Cardiac muscle cell (in vitro differentiated cells and primary cell): ENCODE results near the gene SLC39A6. TPM values are rescaled to one million over a fixed set of nuclear protein-coding genes. Genes with fewer than 3 reads are reported as not detected.
"Not testable (repeated sequence)": the region's sequence is repeated elsewhere in the genome, so short reads cannot be mapped to it uniquely, and the experiment has no call there.

Experiments used
- DNase-seq, 2 donors: peaks; one replicate each; pipeline versions ENCODE4 v3.0.0 to v3.0.0-alpha.2; 2010 to 2017; ENCODE audit warnings: low read depth in 1 of 2, low spot score in 1 of 2
- H3K27ac ChIP-seq: fragments of 200-600 bp; sonication (generic); 2 replicates; pipeline ENCODE4 v1.5.1; 2016
- H3K27me3 ChIP-seq: fragments of 200-600 bp; sonication (generic); 2 replicates; pipeline ENCODE4 v1.6.0; 2016; ENCODE audit warnings: control low read depth
- H3K36me3 ChIP-seq: fragments of 200-600 bp; sonication (generic); 2 replicates; pipeline ENCODE4 v1.5.1; 2016; ENCODE audit warnings: control low read depth
- H3K4me1 ChIP-seq: fragments of 200-600 bp; sonication (generic); 2 replicates; pipeline ENCODE4 v1.8.1; 2017; ENCODE audit warnings: low read depth, mild to moderate bottlenecking, mixed run types
- H3K4me3 ChIP-seq: fragments of 200-600 bp; sonication (generic); 2 replicates; pipeline ENCODE4 v1.5.1; 2016; ENCODE audit warnings: mild to moderate bottlenecking
- H3K9me3 ChIP-seq: fragments of 200-600 bp; sonication (generic); 2 replicates; pipeline ENCODE4 v1.5.1; 2017; ENCODE audit warnings: low read depth, mild to moderate bottlenecking, control low read depth
- polyA plus RNA-seq: library from polyadenylated mRNA; unstranded; fragments of >200 nt; fragmentation: Nextera tagmentation; extraction: Ambion mirVana; gene quantifications from 2 replicates; pipeline ENCODE4 v1.2.1, GENCODE V29; 2016
- total RNA-seq: library from RNA; depleted of rRNA; stranded (reverse); fragments of >200 nt; gene quantifications from 2 replicates; pipeline ENCODE4 v1.2.3, GENCODE V29; 2016
- TF ChIP-seq, protein P1 (sequence below): IDR thresholded peaks from 2 replicates; pipeline ENCODE4 v1.5.1; 2012; ENCODE audit warnings: low read depth, mild to moderate bottlenecking, low read length

Gene SLC39A6
- total and polyA plus RNA-seq, 2 experiments from 2014 or later, result 24.1 to 33.7 TPM

DNA sequence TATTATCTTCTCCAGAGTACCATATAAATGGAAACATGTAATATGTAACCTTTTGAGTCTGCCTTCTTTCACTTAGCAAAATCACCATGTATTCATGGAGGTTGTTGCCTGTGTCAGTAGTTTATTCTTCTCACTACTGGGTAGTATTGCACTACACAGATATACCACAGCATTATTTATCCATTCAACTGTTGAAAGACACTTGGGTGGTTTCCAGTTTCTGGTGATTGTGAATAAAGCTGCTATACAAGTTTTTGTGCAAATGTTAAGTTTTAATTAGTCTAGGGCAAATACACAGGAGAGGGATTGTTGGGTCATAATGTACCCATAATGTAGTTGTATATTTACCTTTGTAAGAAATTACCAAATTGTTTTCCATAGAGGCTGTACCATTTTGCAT, 32.2 kb downstream of the SLC39A6 start:
- Histone ChIP-seq H3K4me3 (no peak overlapping the region), H3K27me3 (no peaks in the 10 kb centered on the region), H3K4me1 (no peaks in the 10 kb centered on the region), H3K27ac (no peak overlapping the region), H3K9me3 (no peaks in the 10 kb centered on the region), H3K36me3 (no peaks in the 10 kb centered on the region)
- TF ChIP-seq, protein P1, sequence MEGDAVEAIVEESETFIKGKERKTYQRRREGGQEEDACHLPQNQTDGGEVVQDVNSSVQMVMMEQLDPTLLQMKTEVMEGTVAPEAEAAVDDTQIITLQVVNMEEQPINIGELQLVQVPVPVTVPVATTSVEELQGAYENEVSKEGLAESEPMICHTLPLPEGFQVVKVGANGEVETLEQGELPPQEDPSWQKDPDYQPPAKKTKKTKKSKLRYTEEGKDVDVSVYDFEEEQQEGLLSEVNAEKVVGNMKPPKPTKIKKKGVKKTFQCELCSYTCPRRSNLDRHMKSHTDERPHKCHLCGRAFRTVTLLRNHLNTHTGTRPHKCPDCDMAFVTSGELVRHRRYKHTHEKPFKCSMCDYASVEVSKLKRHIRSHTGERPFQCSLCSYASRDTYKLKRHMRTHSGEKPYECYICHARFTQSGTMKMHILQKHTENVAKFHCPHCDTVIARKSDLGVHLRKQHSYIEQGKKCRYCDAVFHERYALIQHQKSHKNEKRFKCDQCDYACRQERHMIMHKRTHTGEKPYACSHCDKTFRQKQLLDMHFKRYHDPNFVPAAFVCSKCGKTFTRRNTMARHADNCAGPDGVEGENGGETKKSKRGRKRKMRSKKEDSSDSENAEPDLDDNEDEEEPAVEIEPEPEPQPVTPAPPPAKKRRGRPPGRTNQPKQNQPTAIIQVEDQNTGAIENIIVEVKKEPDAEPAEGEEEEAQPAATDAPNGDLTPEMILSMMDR, result no peak
- DNase-seq, result no peak

DNA sequence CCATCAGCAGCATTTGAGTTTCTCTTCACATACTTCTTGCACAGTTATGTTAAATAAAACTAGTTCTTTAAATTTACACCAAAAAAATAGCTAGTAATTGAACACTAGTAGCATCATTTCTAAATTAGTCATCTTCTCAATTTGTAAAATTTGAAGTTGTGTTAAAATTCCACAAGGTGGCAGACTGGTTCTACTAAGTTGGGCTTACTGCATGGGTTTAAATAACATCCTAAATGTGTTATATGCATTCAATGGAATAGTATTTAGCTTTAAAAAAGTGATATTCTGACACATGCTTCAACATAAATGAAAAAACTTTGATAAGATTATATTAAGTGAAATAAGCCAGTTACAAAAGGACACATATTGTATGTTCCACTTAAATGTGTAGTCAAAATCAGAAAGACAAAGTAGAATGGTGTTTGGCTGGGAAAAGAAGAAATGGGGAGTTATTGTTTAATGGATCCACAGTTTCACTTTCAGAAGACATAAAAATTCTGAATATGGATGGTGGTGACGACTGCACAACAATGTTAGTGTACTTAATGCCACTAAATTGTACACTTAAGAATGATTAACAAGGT, 33.1 kb downstream of the SLC39A6 start:
- Histone ChIP-seq H3K36me3 (no peaks in the 10 kb centered on the region), H3K4me1 (no peaks in the 10 kb centered on the region), H3K4me3 (no peak overlapping the region), H3K9me3 (no peaks in the 10 kb centered on the region), H3K27ac (no peak overlapping the region), H3K27me3 (no peaks in the 10 kb centered on the region)
- peak; percentile 63 to 85 for DNase-seq
- TF ChIP-seq, protein P1, result peak; percentile 45

DNA sequence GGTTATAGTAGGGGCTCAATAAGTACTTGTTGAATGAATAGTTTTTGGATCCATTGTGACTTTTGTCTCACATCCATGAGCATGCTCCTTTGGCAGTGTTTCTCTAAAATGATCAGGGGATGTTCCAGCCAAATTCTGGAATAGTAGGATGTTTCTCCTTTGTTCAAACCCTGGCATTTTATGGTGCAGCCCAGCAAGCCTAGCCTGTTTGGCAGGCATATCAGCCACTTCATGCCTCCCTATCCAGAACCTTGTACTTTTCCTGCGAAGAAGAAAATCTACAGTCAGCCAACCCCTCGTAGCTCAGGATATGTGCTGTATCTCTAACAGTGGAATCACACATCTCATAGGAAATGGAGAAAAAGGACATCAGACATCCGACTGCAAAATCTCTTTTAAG, 34.7 kb downstream of the SLC39A6 start:
- H3K27ac ChIP-seq, result no peak overlapping the region
- TF ChIP-seq, protein P1, result no peak
- no peak overlapping the region for H3K4me3 ChIP-seq
- no peaks in the 10 kb centered on the region for H3K4me1 ChIP-seq
- no peaks in the 10 kb centered on the region for H3K27me3 ChIP-seq
- no peaks in the 10 kb centered on the region for H3K36me3 ChIP-seq
- no peaks in the 10 kb centered on the region for H3K9me3 ChIP-seq
- no peak for DNase-seq

DNA sequence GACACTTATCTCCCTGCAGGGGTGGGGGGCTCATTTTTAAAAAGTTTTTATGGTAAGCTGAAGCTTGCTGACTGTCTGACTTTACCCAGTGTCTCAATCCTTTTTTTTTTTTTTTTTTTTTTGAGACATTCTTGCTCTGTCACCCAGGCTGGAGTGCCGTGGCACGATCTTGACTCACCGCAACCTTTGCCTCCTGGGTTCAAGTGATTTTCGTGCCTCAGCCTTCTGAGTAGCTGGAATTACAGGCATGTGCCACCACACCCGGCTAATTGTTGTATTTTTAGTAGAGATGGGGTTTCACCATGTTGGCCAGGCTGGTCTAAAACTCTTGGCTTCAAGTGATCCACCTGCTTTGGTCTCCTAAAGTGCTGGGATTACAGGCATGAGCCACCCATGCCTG, 37.0 kb downstream of the SLC39A6 start:
- H3K4me1 ChIP-seq, H3K4me3 ChIP-seq, H3K27ac ChIP-seq, H3K36me3 ChIP-seq, H3K27me3 ChIP-seq, DNase-seq, H3K9me3 ChIP-seq: not testable (repeated sequence)

DNA sequence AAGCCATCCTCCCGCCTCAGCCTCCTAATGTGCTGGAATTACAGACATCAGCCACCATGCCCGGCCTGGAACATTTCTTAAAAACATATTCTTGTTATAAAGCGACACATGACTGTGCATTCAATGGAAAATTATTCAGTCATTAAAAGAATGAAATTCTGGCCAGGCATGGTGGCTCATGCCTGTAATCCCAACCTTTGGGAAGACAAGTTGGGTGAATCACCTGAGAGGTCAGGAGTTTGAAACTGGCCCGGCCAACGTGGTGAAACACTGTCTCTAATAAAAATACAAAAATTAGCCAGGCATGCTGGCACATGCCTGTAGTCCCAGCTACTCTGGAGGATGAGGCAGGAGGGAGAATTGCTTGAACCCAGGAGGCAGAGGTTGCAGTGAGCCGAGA, 40.1 kb downstream of the SLC39A6 start:
- Histone ChIP-seq H3K9me3 (no peaks in the 10 kb centered on the region), H3K4me1 (no peaks in the 10 kb centered on the region), H3K27ac (no peak overlapping the region), H3K4me3 (no peak overlapping the region), H3K36me3 (no peaks in the 10 kb centered on the region), H3K27me3 (no peaks in the 10 kb centered on the region)
- no peak for DNase-seq
- TF ChIP-seq, protein P1, result no peak

DNA sequence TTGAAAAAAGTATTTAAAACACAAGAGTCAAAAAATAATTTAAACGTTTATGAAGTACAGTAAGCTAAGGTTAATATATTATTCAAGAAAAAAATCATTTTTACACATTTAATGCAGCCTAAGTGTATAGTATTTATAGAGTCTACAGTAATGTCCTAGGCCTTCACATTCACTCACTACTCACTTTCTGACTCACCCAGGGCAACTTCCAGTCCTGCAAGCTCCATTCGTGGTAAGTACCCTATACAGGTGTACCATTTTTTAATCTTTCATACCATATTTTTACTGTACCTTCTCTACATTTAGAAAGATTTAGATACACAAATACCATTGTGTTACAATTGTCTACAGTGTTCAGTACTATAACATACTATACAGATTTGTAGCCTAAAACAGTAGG, 40.9 kb downstream of the SLC39A6 start:
- no peak overlapping the region for H3K4me3 ChIP-seq
- no peaks in the 10 kb centered on the region for H3K36me3 ChIP-seq
- H3K4me1 ChIP-seq, result no peaks in the 10 kb centered on the region
- H3K27ac ChIP-seq, result no peak overlapping the region
- H3K9me3 ChIP-seq, result no peaks in the 10 kb centered on the region
- no peak for DNase-seq
- no peaks in the 10 kb centered on the region for H3K27me3 ChIP-seq
- TF ChIP-seq, protein P1, result no peak
